ENCODE results near the gene NAT8.

Gene NAT8

DNA sequence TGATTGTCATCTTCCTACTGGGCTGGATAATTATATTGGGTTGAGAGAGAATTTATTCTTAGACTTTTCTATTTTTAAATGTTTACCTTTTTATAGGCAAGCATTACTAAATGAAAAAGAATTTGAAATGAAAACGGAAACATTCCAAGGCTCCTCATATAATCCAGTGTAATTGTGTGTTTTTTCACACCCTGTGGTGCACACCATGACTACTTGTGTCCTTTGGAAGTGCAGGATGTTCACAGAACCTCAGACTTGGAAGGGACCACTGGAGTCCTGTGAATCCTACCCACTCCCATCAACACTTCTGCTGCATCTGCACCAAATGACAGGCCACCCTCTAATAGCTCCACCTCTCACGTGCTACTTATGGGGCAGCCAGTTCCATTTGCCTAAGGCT, 48.0 kb downstream of the NAT8 start:
- no peak overlapping the region for H3K9ac ChIP-seq (ENCODE audit: insufficient read length, low read depth)
- TF ChIP-seq SUZ12 (IDR thresholded peaks at IDR 0.05; ENCODE audit: extremely low read depth, insufficient read depth, insufficient read length) (no peak), ZNF274 (IDR thresholded peaks at IDR 0.05; ENCODE audit: low read depth, low read length) (no peak), YY1 (IDR thresholded peaks at IDR 0.05; ENCODE audit: insufficient read depth, insufficient read length) (no peak)
- no peaks in the 10 kb centered on the region for H3K27me3 ChIP-seq (ENCODE audit: insufficient read depth, insufficient read length)
- no peak for DNase-seq (ENCODE audit: low read depth, low spot score)
- H3K9me3 ChIP-seq (ENCODE audit: insufficient read depth, low read length), result no peaks in the 10 kb centered on the region
- no peaks in the 10 kb centered on the region for H3K36me3 ChIP-seq (ENCODE audit: insufficient read depth, insufficient read length, low read length)
- H3K4me1 ChIP-seq (ENCODE audit: insufficient read depth, insufficient read length), result no peaks in the 10 kb centered on the region
- no peak overlapping the region for H3K4me3 ChIP-seq (ENCODE audit: insufficient read length, low read depth)

GRCh38 chr2:73593680-73594079, 48.5 kb downstream of the NAT8 start:
- H3K9me3 ChIP-seq (ENCODE audit: insufficient read depth, low read length), result no peaks in the 10 kb centered on the region
- no peak for DNase-seq (ENCODE audit: low read depth, low spot score)
- H3K36me3 ChIP-seq (ENCODE audit: insufficient read depth, insufficient read length, low read length), result no peaks in the 10 kb centered on the region
- H3K27me3 ChIP-seq (ENCODE audit: insufficient read depth, insufficient read length), result no peaks in the 10 kb centered on the region
- no peaks in the 10 kb centered on the region for H3K4me1 ChIP-seq (ENCODE audit: insufficient read depth, insufficient read length)
- TF ChIP-seq YY1 (IDR thresholded peaks at IDR 0.05; ENCODE audit: insufficient read depth, insufficient read length) (no peak), ZNF274 (IDR thresholded peaks at IDR 0.05; ENCODE audit: low read depth, low read length) (no peak), SUZ12 (IDR thresholded peaks at IDR 0.05; ENCODE audit: extremely low read depth, insufficient read depth, insufficient read length) (no peak)
- no peak overlapping the region for H3K9ac ChIP-seq (ENCODE audit: insufficient read length, low read depth)
- no peak overlapping the region for H3K4me3 ChIP-seq (ENCODE audit: insufficient read length, low read depth)
